ENCODE results near the gene FOXP1. TPM values are rescaled to one million over a fixed set of nuclear protein-coding genes. Genes with fewer than 3 reads are reported as not detected.
A peak's percentile ranks its signal among the peaks of the same experiment; 100 is the strongest.

The FOXP1 gene
- total RNA-seq, 4 donors from 2014 or later = 181 to 225 (median 205) TPM

GRCh38 chr3:71625676-71626075 lies 42.1 kb upstream of the FOXP1 start:
- Histone ChIP-seq H3K4me3 (no peak overlapping the region), H3K27ac (replicated peaks in 1 of 4) (no peak overlapping the region), H3K27me3 (no peaks in the 10 kb centered on the region), H3K9me3 (no peaks in the 10 kb centered on the region), H3K36me3 (no peaks in the 10 kb centered on the region), H3K4me1 (peaks cover 0 to 11% (median 10%) of the 10 kb centered on the region in 4 donors)
- DNase-seq (ENCODE audit: extremely low spot score) = no peak
- TF ChIP-seq POLR2A (IDR thresholded peaks at IDR 0.05; ENCODE audit: low read depth) (no peak), POLR2AphosphoS5 (IDR thresholded peaks at IDR 0.05) (no peak), CTCF (IDR thresholded peaks at IDR 0.05) (no peak), EP300 (IDR thresholded peaks at IDR 0.05) (no peak)
- intact Hi-C loops (cut with DNase I) = no loop called here

GRCh38 chr3:71621825-71622537 lies 38.5 kb upstream of the FOXP1 start:
- no peak for TF ChIP-seq POLR2AphosphoS5 (IDR thresholded peaks at IDR 0.05)
- no peak for TF ChIP-seq CTCF (IDR thresholded peaks at IDR 0.05)
- Histone ChIP-seq H3K27me3 (no peaks in the 10 kb centered on the region), H3K9me3 (no peaks in the 10 kb centered on the region), H3K27ac (replicated peaks in 1 of 4) (no peak overlapping the region), H3K4me3 (no peak overlapping the region), H3K36me3 (no peaks in the 10 kb centered on the region), H3K4me1 (no peaks in the 10 kb centered on the region)
- WGBS = 86% methylated on average over 9 of the region's 9 CpGs
- intact Hi-C loops (cut with DNase I) = no loop called here
- peak; percentile 45 for DNase-seq (ENCODE audit: extremely low spot score)

GRCh38 chr3:71618538-71618937 lies 35.0 kb upstream of the FOXP1 start:
- no peaks in the 10 kb centered on the region for H3K4me1 ChIP-seq
- 100% methylated on average over 6 of the region's 6 CpGs for WGBS
- no peak overlapping the region for H3K27ac ChIP-seq (replicated peaks in 1 of 4)
- H3K27me3 ChIP-seq = no peaks in the 10 kb centered on the region
- H3K4me3 ChIP-seq = no peak overlapping the region
- DNase-seq (ENCODE audit: extremely low spot score) = peak; percentile 42
- H3K9me3 ChIP-seq = no peaks in the 10 kb centered on the region
- TF ChIP-seq EP300 (IDR thresholded peaks at IDR 0.05) (no peak), CTCF (IDR thresholded peaks at IDR 0.05) (no peak), POLR2A (IDR thresholded peaks at IDR 0.05; ENCODE audit: low read depth) (no peak), POLR2AphosphoS5 (IDR thresholded peaks at IDR 0.05) (no peak)
- intact Hi-C loops (cut with DNase I) = no loop called here
- no peaks in the 10 kb centered on the region for H3K36me3 ChIP-seq

- Histone ChIP-seq H3K36me3 (no peaks in the 10 kb centered on the region), H3K4me3 (no peak overlapping the region), H3K9me3 (no peaks in the 10 kb centered on the region), H3K27ac (replicated peaks in 1 of 4) (no peak overlapping the region), H3K27me3 (no peaks in the 10 kb centered on the region), H3K4me1 (peaks cover 0 to 4% (median under 1%) of the 10 kb centered on the region in 4 donors)
- intact Hi-C loops (cut with DNase I) = no loop called here
- no peak for TF ChIP-seq POLR2AphosphoS5 (IDR thresholded peaks at IDR 0.05)
- no peak for TF ChIP-seq EP300 (IDR thresholded peaks at IDR 0.05)
- no peak for TF ChIP-seq POLR2A (IDR thresholded peaks at IDR 0.05; ENCODE audit: low read depth)
- TF ChIP-seq CTCF (IDR thresholded peaks at IDR 0.05) = no peak
- DNase-seq (ENCODE audit: extremely low spot score) = peak; percentile 57
- 88% methylated on average over 6 of the region's 6 CpGs for WGBS
Measured at GRCh38 chr3:71616571-71617021, 33.1 kb upstream of the FOXP1 start.

- H3K4me3 ChIP-seq = no peak overlapping the region
- peaks cover 0 to 16% (median 9%) of the 10 kb centered on the region in 4 donors for H3K4me1 ChIP-seq
- WGBS = 84% methylated on average over 3 of the region's 3 CpGs
- H3K36me3 ChIP-seq = no peaks in the 10 kb centered on the region
- intact Hi-C loops (cut with DNase I) = no loop called here
- DNase-seq (ENCODE audit: extremely low spot score) = no peak
- TF ChIP-seq POLR2AphosphoS5 (IDR thresholded peaks at IDR 0.05) (no peak), CTCF (IDR thresholded peaks at IDR 0.05) (no peak), POLR2A (IDR thresholded peaks at IDR 0.05; ENCODE audit: low read depth) (no peak), EP300 (IDR thresholded peaks at IDR 0.05) (no peak)
- no peaks in the 10 kb centered on the region for H3K9me3 ChIP-seq
- no peak overlapping the region for H3K27ac ChIP-seq (replicated peaks in 1 of 4)
- no peaks in the 10 kb centered on the region for H3K27me3 ChIP-seq
Measured at GRCh38 chr3:71614869-71615268, 31.3 kb upstream of the FOXP1 start.

All from esophagus muscularis mucosa (tissue), 4 donors.